GM12891 (cell line): ENCODE measurements around the gene CCDC158.

ENCODE experiments used
- POLR2A ChIP-seq: IDR thresholded peaks from 2 replicates; pipeline ENCODE4 v1.6.1; 2011; ENCODE audit warnings: low read depth, low read length, control low read depth
- POLR2AphosphoS5 ChIP-seq: IDR thresholded peaks from 2 replicates; pipeline ENCODE4 v1.6.1; 2011; ENCODE audit warnings: low read depth, low read length, control low read depth
- SPI1 ChIP-seq: IDR thresholded peaks from 2 replicates; pipeline ENCODE4 v1.6.1; 2011; ENCODE audit warnings: low read depth, low read length, control low read depth
- TAF1 ChIP-seq: IDR thresholded peaks from 2 replicates; pipeline ENCODE4 v1.6.1; 2011; ENCODE audit warnings: low read depth, low read length, control low read depth

- TF ChIP-seq POLR2AphosphoS5 (no peak), POLR2A (no peak), TAF1 (no peak), SPI1 (no peak)
Measured at GRCh38 chr4:76265631-76266218, 155.2 kb downstream of the CCDC158 start.
